Limb (tissue), 2 donors: ENCODE results near the gene ESRRB.
A peak's percentile ranks its signal among the peaks of the same experiment; 100 is the strongest.

Experiments
- DNase-seq, 2 donors: peaks; one replicate each; pipeline ENCODE4 v3.0.0-alpha.2; 2016; ENCODE audit errors: extremely low spot score in 2 of 2

Gene ESRRB

DNA sequence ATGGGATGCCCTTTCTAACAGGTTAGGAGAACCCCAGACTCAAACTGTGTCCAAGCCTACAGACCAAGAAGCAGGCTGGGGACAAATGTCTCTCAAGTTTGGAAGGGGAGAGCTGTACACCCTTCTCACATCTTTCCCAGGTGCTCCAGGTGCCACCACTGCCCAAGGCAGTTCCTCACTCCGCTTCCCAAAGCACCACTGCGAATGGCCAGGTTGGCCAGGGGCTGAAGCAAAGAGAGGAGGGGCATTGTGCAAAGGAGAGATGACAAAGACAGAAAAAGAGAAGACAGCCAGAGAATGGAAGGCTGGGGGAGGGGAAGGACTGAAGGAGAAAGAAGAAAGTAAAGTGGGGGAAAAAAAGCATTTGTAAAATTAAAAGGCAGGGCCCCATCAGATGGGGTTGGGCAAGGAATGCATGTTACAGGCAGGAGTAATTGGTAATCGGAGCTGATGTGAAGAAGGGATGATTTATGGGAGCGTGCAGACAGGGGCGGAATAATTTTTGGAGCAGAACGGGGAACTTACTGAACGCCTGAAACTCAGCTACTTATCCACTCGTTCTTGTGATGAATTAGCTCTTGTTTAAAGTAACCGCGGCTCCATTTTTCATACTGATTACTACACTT is 165.8 kb downstream of the ESRRB start:
- peak in 1 of 2 donors; percentile 36 for DNase-seq

DNA sequence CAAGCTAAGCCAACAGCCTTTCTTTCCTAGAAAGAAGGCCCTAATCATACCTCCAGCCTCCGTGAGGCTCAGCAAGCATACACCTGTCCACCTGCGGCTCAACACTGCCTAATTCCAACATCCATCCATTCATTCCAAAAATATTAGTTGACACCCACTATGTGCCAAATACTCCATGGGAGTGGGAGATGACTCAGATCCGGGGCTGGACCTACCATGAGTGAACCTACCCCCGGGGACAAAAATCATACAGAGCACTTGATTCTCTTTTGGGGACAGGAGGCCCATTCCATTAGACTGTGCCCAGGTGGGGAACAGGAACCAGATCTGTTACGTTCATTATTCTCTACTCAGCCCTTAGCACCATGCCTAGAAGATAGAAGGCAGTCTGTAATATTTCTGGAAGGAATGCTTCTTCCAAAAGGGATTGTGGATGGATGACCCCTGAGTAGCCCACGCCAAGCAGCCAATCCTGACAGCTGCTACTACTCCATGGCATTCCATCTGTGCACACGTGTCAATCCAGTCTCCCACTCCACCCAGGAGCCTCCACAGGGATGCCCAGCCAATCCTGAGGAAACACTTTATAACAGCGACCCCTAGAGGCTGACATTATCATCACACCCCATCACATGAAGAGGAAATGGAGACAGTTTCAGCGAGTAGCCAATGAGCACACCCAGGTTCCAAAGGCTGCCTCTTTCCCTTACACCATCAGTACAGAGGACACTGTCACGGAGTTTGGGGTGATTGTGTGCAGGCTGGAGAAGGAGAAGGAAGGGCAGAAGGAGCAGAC is 170.7 kb downstream of the ESRRB start:
- DNase-seq: peak in 1 of 2 donors; percentile 43

DNA sequence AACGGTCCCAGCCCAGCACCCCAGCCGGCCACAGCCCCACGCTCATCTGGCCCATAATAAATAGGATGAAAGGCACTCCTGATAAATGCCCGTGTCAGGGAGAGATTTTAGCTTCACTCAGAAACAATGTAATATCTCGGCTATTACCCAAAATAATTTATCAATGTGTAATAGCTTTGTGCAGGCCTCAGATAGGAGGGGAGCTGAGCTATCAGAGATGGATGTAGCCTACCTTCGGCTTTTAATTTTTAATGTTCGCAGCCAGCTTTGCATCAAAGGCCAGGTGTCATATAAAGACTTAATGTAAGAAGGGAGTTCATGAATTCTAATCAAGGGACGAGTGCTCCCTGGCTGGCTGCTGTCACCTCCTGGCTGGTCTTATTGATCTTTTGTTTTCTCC is 171.9 kb downstream of the ESRRB start:
- DNase-seq: no peak

DNA sequence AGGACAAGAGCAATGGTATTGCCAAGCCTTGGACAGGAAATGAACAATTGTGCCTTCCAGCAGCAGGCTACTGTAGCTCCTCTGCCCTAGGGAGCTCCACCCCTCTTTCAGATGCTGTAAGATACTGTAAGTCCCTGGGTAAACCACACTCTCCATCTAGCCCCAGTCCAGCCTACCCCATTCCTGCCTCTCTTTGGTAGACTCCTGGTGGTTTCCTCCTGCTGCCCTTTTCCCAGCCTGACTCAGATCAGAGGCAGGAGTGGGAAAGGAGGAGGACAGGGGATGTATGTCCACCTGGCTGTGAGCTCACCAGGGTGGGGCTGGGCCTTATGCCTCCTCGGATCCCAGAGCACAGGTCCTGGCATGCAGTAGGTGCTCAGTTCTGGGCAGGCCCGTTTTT is 174.6 kb downstream of the ESRRB start:
- no peak for DNase-seq

DNA sequence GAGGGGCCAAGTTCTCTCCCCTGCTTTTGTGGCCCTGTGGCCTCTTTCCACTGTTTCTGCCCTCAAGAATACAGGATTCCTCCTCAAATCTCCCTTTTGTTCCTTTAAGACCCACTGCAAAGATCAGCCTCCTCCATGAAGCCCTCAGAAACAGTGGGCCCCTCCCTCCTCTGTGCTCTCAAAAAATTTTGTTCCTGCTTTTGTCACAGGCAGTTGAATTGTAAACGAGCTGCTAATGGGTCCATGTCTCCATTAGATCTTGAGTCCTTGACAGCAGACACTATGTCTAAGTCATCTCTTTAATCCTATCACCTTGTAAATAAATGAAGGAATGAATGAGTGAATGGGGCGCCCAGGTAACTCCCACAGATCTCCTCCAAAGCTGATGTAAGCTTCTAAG is 175.2 kb downstream of the ESRRB start:
- no peak for DNase-seq
